ENCODE data around the gene NRL. TPM values are rescaled to one million over a fixed set of nuclear protein-coding genes. Genes with fewer than 3 reads are reported as not detected.
"Not testable (repeated sequence)": the region's sequence is repeated elsewhere in the genome, so short reads cannot be mapped to it uniquely, and the experiment has no call there.

The NRL gene
- total and polyA plus RNA-seq, 9 of the 15 experiments (the other 6 are each of a cell fraction or from before 2014, with no cell fraction given) = 0.07 to 2.7 (median 1.4) TPM; not detected in 1

DNA sequence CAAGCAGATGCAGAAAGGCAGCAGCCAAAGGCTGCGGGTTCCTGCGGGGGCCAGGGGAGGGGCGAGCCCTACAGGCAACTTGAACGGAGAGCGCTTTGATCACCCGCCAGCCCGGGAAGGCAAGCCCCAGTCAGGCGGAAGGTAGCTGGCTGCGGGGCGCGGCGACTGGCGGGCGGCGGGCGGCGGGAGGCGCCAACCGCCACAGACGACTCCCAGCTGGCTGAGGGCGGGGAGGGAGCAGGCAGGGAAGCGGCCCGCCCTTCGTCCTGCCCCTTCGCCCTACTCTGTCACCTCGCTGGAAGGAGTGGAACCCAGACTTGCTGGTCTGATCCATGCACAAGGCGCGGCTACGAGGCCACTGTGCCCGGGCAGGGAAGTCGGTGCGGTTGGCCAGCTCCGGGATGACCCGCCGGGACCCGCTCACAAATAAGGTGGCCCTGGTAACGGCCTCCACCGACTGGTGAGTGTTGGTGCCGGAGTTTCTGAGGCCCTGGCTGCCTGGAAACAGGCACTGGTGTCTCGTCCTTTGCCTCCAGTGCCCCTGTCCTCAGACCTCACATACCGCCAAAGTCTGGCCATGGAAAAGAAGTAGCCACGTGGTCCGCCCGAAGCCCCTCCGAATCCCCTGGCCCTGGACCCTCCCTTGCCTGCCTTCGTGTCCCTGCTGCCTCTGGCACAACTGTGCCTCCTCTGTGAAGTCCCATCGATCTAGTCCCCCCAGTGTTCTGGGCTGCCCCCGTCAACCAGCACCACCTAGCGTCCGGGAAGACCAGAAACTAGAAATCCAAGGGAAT is 78.4 kb downstream of the NRL start:
- in situ Hi-C loops (cut with MboI) = no loop called here
- FAIRE-seq = no peak

DNA sequence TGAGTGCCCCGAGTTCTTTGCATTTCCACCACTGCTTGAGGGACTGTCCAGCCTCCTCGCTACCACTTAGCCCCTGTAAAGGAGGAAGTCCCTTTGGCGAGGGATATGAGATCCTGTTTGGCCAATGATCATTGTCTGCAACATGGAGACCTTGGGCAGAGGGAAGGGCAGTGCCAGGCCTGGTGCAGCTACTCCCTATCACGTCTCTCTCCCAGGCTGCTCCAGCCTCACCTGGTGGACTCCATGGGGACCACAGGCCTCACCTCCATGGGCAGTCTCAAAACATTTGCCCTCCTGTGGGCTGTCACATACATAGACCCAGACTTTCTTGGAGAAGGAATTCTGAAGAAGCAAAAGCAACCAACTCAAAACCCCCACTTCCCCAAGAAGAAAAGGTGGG is 79.0 kb downstream of the NRL start:
- H3K27ac ChIP-seq (ENCODE audit: extremely low read depth, low read depth, low read length); H3K9me3 ChIP-seq (replicated peaks; ENCODE audit: control insufficient read depth, insufficient read depth, low read depth, low read length); CTCF ChIA-PET (ENCODE audit: low intra/inter-chr PET ratio); H3K4me1 ChIP-seq (replicated peaks in 1 of 2; ENCODE audit: control insufficient read depth in 2 of 2, insufficient read depth in 2 of 2, low read length in 2 of 2); BruUV-seq (replicated peaks); intact Hi-C loops (cut with micrococcal nuclease); ATAC-seq; H3K79me2 ChIP-seq (ENCODE audit: control insufficient read depth, insufficient read depth, low read length); H3K36me3 ChIP-seq (ENCODE audit: control insufficient read depth, insufficient read depth, low read length); H2AFZ ChIP-seq (ENCODE audit: low read depth, low read length); H3K9ac ChIP-seq (ENCODE audit: insufficient read depth in 1 of 2, low read depth in 2 of 2, low read length in 2 of 2); FAIRE-seq; H3K4me2 ChIP-seq (ENCODE audit: insufficient read depth, low read length); DNase-seq (ENCODE audit: extremely low read depth in 1 of 4, low spot score in 3 of 4); H3K9me1 ChIP-seq (ENCODE audit: control insufficient read depth, insufficient read depth, low read length); in situ Hi-C loops (cut with MboI); POLR2A ChIA-PET; H4K20me1 ChIP-seq (replicated peaks; ENCODE audit: control insufficient read depth, insufficient read depth, low read length); H3K4me3 ChIP-seq; H3K27me3 ChIP-seq (ENCODE audit: control insufficient read depth in 2 of 2, insufficient read depth in 2 of 2, low read length in 2 of 2): not testable (repeated sequence)
- WGBS (ENCODE audit: insufficient coverage, low coverage, missing lambda C conversion rate) = 7% methylated on average over 2 of the region's 4 CpGs

More for the DNA sequence above, 78.4 kb downstream of the NRL start:
- TF ChIP-seq SNIP1 (IDR thresholded peaks at IDR 0.05; ENCODE audit: low read depth) (no peak), GABPA (tag; conservative IDR thresholded peaks at IDR 0.05; ENCODE audit: low read depth) (no peak), MBD2 (IDR thresholded peaks at IDR 0.05; ENCODE audit: borderline replicate concordance, low read depth) (no peak), TCFL5 (CRISPR knock-in tag; conservative IDR thresholded peaks at IDR 0.05) (no peak), CTCF (IDR thresholded peaks at IDR 0.05 in 2 of 3, conservative IDR thresholded peaks at IDR 0.05 in 1 of 3; ENCODE audit: insufficient read depth in 2 of 3, low read depth in 1 of 3, low read length in 3 of 3) (peak in 1 of 3 experiments; percentile 19; a peak in 1 of 6 replicates)
- no peaks in the 10 kb centered on the region for H3K36me3 ChIP-seq (ENCODE audit: control insufficient read depth, insufficient read depth, low read length)
- H3K4me1 ChIP-seq (replicated peaks in 1 of 2; ENCODE audit: control insufficient read depth in 2 of 2, insufficient read depth in 2 of 2, low read length in 2 of 2) = peaks cover 0 to 4% of the 10 kb centered on the region in 2 experiments; a peak in 2 of 5 replicates
- H3K27me3 ChIP-seq (ENCODE audit: control insufficient read depth in 2 of 2, insufficient read depth in 2 of 2, low read length in 2 of 2) = no peaks in the 10 kb centered on the region
- intact Hi-C loops (cut with micrococcal nuclease) = no loop called here
- H3K4me2 ChIP-seq (ENCODE audit: insufficient read depth, low read length) = no peak overlapping the region
- BruUV-seq (replicated peaks) = no TSS peak
- DNase-seq (ENCODE audit: extremely low read depth in 1 of 4, low spot score in 3 of 4) = no peak
- no peaks in the 10 kb centered on the region for H4K20me1 ChIP-seq (replicated peaks; ENCODE audit: control insufficient read depth, insufficient read depth, low read length)
- H3K79me2 ChIP-seq (ENCODE audit: control insufficient read depth, insufficient read depth, low read length) = no peaks in the 10 kb centered on the region
- ATAC-seq = no peak
- no peak overlapping the region for H2AFZ ChIP-seq (ENCODE audit: low read depth, low read length)
- no peak overlapping the region for H3K4me3 ChIP-seq
- no peaks in the 10 kb centered on the region for H3K9me1 ChIP-seq (ENCODE audit: control insufficient read depth, insufficient read depth, low read length)
- POLR2A ChIA-PET = no interaction called here
- no peaks in the 10 kb centered on the region; the same call in none of the 2 replicates for H3K9me3 ChIP-seq (replicated peaks; ENCODE audit: control insufficient read depth, insufficient read depth, low read depth, low read length)
- no peak overlapping the region for H3K9ac ChIP-seq (ENCODE audit: insufficient read depth in 1 of 2, low read depth in 2 of 2, low read length in 2 of 2)
- CTCF ChIA-PET (ENCODE audit: low intra/inter-chr PET ratio) = no interaction called here
- no peak overlapping the region for H3K27ac ChIP-seq (ENCODE audit: extremely low read depth, low read depth, low read length)
- WGBS (ENCODE audit: insufficient coverage, low coverage, missing lambda C conversion rate) = 45% methylated on average over 23 of the region's 50 CpGs
